Measurements from ENCODE around the gene TTC28.

The TTC28 gene

DNA sequence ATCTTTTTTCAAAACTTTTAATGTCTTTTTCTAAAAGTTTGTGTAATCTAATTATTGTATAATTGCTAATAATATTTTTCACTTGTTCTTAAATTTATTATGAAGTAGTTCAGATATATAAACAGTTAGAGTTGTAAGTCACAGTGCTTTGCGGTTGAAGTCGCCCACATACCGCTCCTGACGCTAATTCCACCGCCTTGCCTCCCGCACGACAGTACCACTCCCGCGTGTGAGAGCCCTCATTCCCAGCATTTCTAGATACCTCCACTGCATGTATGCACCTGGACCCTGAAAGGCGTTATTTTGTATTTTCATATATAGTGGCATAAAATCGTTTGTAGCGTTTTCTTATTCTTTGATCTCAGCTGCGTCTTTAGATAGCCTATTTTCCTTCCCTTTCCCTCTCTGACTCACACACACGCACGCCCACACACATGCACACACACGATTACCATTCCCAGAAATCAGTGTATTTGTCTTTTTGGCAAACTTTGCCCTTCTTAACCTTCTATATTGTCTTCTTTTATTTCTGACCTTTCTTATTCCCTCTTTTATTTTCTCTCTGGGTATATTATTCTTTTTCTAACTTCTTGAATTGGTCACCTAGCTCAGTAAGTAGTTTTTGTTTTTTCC, 704.1 kb downstream of the TTC28 start:
- DNase-seq: no peak

DNA sequence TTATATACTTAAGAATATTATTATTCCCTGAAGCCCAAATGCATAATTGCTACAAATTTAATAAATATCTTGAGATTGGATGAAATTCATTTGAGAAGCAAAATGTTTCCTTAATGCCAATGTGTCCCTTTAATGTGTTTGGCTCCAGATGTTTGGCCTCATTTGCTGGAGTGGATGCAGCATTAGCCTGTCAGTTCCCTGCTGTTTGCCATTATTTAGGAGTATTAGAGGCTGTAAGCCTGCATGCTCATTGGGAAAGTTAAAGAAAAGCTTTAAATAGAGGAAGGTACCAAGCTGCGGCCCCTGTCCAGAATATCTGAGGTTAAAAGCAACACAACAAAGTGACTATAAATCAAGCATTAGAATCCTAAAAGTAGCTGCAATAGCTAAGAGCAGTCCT, 705.8 kb downstream of the TTC28 start:
- no peak for DNase-seq

DNA sequence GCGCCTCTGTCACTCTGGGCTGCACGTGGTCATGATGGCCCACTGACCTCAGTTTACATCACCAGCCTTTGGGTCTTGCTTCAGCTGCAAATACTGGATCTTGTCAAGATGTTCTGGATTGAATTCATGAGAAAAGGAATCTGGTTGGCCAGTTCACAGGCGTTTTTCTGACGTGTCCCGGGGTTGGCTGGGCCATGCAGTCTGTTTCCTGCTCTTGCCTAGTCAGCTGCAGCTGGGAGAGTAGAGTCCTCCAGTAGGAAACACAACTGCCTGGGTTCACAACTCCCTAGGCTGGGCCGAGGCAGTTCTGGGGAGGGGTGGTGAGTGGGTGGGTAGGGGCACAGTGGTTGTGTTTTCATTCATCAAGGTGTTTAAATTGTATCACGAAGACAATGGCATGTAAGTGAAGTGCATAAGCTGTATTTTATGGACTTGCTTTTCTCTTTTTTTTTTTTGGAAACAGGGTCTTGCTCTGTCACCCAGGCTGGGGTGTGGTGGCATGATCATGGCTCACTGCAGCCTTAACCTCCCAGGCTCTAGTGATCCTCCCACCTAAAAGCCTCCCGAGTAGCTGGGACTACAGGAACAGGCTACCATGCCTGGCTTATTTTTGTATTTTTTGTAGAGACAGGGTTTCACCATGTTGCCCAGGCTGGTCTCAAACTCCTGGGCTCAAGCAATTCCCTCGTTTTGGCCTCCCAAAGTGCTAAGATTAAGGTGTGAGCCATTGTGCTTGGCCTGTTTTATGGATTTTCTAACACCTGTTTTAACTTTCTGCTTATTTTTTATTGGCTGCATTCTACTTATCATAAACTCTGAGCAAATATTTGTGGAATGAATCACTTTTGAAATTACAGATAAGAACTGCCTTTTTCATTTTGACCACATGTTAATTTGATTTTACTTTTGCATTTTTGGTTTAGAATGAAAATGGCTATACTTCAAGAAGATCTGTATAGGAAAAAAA, 706.6 kb downstream of the TTC28 start:
- no peak for DNase-seq

DNA sequence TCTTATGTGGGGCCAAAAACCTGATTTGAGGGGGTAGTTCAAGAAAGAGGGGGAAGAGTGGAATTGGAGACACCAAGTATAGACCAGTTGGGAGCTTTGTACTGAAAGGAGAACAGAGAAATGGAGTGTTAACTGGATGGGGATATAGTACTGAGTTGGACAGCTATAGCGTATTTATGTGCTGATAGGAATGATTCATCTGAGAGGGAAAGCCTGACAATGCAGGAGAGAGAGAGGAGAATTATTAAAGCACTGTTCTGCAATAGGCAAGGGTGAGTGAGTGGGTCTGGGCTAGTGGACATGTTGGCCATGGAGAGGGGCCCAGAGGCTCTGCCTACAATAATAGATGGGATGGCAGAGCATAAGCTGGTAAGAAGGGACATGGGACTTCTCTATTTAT, 707.7 kb downstream of the TTC28 start:
- DNase-seq: no peak

DNA sequence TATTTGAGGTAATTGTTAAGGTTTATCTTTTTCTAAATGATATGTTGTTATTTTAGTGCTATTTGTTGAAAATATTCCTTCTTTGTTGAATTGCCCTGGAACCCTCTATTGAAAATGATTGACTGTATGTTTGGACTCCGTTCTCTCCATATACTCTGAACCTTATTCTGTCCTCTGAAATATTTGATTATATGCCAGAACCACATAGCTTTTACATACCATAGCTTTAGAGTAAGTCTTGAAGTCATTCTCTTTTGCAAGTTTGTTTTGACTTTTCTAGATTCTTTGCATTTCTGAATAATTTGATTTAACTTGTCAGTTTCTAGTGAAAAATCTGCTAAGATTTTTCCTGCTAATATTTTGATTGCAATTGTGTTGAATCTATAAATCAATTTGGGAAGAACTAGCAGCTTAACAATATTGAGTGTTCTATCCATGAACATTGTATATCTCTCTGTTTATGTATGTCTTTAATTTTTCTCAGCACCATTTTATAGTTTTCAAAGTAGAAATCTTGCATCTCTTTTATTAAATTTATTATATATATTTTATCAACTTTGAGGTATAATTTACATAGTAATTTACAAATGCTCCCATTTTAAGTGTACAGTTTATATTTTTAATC, 708.9 kb downstream of the TTC28 start:
- no peak for DNase-seq

DNA sequence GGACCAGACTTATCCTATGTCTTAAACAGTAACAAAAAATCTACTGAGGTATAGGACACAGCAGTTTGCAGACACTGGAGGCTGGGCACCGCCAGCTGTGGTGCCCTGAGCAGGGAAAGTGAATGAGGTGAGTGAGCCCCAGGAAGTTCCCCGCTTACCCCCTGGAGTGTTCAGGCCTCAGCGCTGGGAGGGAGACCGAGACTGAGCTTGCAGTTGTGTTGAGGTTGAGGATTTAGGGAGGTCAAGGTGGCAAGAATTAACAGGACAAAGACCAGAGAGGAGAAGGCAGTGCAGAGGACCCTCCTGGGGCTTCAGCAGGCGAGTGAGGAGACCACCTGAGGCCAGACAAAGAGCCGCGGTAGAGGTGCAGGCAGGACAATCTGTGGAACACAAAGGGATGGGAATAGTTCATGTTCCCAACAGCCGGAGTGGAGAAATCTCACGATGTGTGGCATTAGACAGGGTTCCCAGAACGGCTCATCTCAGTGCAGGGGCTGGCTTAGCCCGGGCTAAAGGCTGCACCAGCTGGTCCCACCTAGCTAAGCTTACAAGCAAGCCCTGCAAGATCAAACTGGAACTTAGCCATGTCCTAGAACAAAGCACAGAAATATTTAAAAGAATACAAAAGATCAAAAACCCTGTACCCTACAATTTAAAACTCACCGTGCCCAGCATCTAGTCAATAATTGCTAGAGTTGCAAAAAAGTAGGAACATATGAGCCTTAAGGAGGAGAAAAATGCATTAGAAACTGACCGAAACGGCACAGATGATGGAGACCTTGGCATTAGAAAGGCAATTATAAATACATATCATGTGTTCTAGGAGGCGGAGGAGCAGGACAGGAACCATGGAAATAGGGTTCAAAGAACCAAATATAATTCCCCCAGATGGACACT, 713.2 kb downstream of the TTC28 start:
- no peak for DNase-seq

DNA sequence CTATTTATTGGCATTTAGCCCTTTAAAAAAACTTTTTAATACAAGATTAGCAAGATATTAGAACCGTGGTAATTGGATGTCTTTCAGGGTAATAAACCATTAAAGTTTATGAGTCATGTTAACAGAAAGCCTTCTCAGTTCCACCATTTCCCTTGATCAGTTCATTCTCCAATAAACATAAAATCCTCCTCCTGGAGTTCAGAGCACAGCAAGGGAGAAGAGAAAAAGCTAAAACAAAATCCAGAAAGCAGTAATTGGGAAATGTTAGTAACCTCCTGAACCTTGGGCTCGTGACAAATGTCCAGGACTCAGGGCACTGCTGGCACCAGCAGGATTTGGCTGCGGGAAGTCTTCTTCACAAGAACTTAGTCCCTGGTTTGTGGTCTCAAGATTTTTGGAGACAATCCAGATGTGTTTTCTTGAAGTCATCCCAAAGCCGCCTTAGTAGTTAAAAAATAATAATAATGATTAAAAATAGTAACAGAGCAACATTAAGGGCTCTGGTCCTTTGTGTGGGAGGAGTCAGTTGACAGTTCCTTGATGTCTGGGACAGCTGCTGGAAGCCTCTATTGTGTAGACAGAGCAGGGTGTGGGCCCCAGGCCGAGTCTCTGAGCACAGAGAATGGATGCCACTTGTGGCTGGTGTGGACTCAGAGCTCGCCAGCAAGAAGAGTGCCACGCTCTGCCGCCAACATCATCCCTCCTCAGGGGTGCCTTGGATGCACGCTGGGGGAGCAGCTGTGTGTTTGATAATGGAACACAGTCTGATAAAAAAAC, 717.2 kb downstream of the TTC28 start:
- no peak for DNase-seq

DNA sequence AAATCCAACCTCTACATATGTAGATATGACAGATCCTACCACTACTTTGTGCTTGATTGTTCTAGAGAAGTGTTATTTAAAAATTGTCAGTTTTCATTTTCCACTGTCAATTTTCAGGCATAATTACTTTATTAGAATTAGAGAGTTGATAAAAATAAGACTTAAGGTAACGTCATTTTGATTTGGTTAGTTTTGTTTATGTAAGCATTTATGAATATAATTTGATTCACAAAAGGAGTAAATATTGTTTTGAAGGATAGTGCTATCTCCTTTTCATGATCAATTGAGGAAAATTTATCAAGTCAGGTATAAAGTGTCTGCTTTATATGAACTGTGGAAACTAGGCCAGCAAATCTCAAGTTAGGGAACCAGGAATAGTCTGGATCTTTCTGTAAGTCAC, 718.0 kb downstream of the TTC28 start:
- no peak for DNase-seq

DNA sequence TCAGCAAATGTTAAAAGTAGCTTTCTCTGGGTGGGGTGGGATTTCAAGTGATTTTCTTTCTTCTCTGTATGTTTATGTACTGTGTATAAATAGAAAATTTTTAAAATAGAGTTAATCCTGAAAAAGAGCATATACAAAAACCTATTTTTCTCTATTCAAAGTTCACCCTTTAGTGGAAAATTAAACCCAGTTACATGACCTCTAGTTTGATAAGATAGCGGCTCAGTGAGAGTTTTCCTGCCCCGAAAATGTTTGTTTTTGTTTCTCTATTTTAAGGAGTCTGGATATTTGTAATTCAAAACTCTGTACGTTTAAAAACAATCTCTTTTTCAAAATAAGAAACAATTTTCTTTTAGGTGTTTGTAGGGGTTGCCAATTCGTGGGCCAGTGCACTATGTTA, 718.5 kb downstream of the TTC28 start:
- no peak for DNase-seq

DNA sequence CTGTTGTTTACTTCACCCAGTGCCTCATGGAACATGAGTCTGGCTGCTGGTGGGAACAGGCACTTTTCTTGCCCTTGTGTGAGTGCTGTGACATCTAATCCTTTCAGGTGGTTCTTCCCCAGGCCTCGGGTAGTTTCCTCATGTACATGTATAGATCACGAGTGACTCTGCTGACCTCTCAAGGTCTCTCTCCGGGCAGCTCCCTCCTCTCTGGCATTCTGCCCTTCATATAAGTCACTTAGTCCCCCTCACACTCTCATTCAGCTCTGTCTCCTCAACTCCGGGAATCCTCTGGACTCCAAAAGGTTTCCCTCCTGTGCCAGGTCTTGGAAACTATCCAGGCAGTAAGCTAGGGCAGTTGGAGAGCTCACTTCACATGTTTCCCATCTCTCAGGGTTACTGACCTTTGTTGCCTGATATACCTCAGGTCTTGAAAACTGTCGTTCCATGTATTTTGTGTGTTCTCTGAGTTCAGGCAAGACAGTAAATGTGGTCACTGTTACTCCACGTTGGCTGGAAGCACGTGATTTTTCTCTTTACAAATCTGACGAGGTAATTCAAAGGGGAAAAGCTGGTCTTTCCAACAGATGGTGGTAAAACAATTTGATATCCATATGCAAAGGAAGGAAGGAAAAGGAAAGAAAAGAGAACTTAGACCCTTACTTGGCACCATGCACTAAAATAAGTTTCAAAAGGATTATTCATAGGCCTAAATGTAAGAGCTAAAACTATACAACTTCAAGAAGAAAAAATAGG, 720.1 kb downstream of the TTC28 start:
- no peak for DNase-seq

DNA sequence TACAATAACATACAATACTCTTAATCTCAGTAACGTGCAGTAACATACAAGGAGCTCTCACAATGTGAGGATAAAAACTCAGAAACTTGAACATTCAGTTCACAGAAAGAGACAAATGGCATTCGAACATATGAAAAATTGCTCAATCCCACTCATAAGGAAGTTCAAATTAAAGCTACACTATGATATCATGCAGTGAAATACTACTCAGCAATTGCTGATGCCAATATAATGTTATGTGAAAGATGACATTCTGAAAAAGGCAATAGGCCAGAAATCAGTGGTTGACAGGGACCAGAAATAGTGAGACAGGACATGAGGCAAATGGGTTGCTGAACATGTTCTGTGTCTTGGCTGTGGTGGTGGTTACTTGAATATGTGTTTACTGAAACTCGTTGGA, 726.9 kb downstream of the TTC28 start:
- no peak for DNase-seq

DNA sequence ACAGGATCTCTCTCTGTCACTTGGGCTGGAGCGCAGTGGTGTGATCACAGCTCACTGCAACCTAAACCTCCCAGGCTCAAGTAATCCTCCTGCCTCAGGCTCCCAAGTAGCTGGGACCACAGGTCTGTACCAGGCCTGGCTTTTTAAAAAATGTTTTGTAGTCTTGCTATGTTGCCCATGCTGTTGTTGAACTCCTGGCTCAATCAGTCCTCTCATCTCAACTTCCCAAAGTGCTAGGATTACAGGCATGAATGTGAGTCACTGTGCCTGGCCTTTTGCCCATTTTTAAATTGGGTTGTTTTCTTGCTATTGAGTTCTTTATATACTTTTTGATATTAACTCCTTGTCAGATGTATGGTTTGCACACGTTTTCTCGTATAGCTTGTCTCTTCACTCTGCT, 727.5 kb downstream of the TTC28 start:
- DNase-seq: no peak

DNA sequence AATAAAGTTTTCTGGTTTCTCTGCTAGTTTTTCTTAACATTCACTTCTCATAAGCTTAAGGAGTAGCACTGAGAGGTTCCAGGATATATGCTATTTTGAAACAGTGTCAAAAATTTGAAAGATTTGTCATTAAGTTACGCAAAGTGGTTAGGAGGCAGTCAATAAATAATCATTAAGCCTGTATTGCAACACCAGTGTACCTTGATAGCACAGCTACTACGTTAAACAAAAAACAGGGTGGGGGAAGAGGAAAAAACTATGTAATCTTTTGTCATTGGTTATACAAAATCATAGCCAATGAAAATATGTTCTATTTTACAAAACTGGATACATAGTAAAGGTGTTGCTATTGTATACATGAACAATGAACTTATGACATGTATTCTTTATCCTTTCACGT, 730.2 kb downstream of the TTC28 start:
- DNase-seq: no peak

DNA sequence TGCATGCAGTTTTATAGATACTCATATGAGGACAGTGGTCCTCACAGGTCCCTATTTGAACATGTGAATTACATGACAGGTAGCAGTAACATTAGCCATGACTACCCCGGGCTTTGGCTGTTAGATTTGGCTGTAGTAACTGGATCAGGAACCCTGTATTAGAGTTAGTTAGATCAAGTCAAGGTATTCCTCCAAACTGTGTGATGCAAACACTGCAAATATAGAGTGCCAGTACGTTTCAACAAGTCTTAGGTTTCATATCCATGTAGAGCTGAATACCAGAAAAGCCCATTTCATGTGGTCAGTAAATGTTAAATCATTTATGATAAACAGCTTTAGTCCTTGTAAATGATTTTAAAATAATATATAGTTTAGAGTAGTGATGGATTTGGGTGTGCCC, 731.1 kb downstream of the TTC28 start:
- no peak for DNase-seq

DNA sequence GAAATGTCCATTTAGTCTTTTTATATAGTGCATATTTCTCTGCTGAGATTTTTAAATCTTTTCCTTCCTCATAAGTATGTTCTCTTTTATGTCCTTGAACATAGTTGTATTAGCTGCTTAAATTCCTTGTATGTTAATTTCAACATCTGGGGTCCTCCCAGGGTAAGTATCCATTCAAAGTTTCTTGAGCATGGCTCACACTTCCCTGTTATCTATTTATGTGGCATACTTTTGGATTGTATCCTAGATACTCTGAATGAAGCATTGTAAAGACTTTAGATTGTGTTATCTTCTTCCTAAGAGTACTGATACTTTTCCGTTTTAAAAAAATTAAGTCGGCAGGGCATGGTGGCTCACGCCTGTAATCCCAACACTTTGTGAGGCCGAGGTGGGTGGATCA, 732.2 kb downstream of the TTC28 start:
- no peak for DNase-seq

DNA sequence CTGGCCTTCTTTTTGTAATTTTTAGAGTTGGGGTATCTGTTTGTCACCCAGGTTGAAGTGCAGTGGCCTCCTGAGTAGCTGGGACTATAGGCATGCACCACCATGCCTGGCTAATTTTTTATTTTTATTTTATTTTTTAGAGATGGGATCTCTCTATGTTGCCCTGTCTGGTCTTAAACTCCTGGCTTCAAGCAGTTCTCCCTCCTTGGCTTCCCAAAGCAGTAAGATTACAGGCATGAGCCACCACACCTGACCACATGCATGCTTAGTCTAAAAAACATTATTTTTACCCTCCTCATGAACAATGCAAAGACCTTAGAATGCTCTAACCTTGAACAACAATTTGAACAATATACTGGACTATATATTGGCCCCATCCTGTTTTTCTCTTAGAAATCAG, 738.5 kb downstream of the TTC28 start:
- DNase-seq: no peak

DNA sequence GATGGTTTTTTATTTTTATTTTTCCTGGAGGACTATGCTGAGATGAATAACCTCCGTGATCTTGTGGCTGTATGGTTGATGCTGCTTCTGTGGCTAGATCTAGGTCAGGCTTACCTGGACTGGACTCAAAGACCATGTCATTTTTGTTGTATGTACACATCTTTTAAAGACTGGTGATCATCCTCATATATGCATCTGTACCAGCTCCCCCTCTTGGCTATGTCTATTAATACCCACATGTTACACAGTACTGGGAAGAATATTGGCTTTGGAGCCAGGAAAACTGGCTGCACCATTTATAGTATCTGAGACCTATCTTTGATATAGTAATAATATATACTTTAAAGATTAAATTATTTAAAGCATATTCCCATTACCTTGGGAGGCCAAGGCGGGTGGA, 742.2 kb downstream of the TTC28 start:
- DNase-seq: no peak

DNA sequence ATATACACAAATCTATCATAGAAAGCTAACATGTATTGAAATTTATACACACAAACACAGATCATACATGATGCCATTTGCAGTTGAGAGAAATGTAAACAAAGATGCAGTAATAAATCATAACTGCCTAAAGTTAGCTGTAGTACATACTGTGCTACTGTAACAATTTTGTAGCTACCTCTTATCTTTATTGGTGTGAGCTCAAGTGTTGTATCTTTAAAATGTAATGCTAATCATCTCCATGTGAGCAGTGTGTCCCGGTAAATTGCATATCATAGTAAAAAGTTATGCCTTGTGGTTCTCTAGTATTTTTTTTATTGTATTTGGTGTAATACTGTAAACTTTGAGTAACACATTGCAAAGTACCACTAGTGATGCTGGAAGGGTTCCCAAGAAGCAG, 743.7 kb downstream of the TTC28 start:
- DNase-seq: no peak

DNA sequence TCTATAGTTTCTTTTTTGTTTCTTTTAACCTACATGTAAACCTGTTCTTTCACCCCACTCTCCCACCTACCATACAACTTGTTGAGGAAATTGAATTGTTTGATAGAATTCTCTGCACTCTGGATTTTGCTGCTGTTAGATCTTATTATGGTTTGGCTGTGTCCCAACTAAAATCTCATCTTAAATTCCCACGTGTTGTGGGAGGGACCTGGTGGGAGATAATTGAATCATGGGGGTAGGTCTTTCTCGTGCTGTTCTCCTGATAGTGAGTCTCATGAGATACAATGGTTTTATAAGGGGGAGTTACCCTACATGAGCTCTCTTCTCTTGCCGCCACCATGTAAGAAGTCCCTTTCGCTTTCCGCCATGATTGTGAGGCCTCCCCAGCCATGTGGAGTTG, 745.6 kb downstream of the TTC28 start:
- no peak for DNase-seq

DNA sequence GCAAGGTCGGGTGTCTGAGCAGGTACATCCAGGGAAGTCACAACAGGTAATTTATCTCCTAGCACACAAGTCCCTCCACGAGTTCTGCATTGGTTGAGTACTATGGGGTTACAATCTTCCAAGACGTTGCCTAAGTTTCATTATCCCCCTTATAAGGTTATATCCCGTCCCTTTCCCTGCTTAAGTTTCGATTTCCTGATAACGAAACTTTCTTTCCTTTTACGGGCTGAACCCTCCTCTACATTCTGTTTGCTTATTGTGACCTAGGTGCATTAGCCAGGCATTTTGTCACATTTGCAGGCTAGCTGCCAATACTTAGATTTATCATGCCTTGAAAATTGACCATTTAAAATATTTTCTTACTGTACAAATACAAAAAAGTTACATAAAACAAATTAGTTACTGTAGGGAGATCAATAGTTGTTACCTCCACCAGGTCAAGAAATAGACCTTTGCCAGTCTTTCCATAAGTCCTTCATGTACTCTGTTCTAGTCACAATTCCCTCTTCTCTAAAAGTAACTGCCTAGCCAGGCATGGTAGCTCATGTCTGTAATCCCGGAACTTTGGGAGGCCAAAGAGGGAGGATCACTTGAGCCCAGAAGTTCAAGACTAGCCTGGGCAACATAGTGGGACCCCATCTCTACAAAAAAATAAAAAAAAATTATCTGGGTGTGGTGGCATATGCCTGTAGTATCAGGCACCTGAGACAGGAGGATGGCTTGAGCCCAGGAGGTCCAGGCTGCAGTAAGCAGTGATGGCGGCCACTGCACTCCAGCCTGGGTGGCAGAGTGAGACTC, 746.3 kb downstream of the TTC28 start:
- no peak for DNase-seq
